ENCODE results near the gene EXOC3L4.

EXOC3L4 gene

GRCh38 chr14:103138301-103139131 is 44.0 kb downstream of the EXOC3L4 start:
- TF ChIP-seq ESRRG (CRISPR knock-in tag; IDR thresholded peaks at IDR 0.05) (no peak), TCF4 (CRISPR knock-in tag; IDR thresholded peaks at IDR 0.05; ENCODE audit: borderline replicate concordance) (no peak), ZFP30 (CRISPR knock-in tag; IDR thresholded peaks at IDR 0.05) (no peak), GLIS3 (CRISPR knock-in tag; IDR thresholded peaks at IDR 0.05) (no peak), TSHZ2 (CRISPR knock-in tag; IDR thresholded peaks at IDR 0.05) (no peak), ZNF8 (CRISPR knock-in tag; IDR thresholded peaks at IDR 0.05) (no peak), BACH2 (CRISPR knock-in tag; IDR thresholded peaks at IDR 0.05; ENCODE audit: borderline replicate concordance) (no peak), ZNF70 (CRISPR knock-in tag; IDR thresholded peaks at IDR 0.05) (no peak), OSR1 (CRISPR knock-in tag; IDR thresholded peaks at IDR 0.05) (no peak), SNAI2 (CRISPR knock-in tag; IDR thresholded peaks at IDR 0.05) (no peak), ISL1 (CRISPR knock-in tag; IDR thresholded peaks at IDR 0.05) (no peak), CSRNP3 (CRISPR knock-in tag; IDR thresholded peaks at IDR 0.05) (no peak)
- TF ChIP-seq, protein P1, sequence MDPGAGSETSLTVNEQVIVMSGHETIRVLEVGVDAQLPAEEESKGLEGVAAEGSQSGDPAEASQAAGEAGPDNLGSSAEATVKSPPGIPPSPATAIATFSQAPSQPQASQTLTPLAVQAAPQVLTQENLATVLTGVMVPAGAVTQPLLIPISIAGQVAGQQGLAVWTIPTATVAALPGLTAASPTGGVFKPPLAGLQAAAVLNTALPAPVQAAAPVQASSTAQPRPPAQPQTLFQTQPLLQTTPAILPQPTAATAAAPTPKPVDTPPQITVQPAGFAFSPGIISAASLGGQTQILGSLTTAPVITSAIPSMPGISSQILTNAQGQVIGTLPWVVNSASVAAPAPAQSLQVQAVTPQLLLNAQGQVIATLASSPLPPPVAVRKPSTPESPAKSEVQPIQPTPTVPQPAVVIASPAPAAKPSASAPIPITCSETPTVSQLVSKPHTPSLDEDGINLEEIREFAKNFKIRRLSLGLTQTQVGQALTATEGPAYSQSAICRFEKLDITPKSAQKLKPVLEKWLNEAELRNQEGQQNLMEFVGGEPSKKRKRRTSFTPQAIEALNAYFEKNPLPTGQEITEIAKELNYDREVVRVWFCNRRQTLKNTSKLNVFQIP (CRISPR knock-in tag; IDR thresholded peaks at IDR 0.05; ENCODE audit: borderline replicate concordance, low read depth): no peak
- no peak for ATAC-seq

DNA sequence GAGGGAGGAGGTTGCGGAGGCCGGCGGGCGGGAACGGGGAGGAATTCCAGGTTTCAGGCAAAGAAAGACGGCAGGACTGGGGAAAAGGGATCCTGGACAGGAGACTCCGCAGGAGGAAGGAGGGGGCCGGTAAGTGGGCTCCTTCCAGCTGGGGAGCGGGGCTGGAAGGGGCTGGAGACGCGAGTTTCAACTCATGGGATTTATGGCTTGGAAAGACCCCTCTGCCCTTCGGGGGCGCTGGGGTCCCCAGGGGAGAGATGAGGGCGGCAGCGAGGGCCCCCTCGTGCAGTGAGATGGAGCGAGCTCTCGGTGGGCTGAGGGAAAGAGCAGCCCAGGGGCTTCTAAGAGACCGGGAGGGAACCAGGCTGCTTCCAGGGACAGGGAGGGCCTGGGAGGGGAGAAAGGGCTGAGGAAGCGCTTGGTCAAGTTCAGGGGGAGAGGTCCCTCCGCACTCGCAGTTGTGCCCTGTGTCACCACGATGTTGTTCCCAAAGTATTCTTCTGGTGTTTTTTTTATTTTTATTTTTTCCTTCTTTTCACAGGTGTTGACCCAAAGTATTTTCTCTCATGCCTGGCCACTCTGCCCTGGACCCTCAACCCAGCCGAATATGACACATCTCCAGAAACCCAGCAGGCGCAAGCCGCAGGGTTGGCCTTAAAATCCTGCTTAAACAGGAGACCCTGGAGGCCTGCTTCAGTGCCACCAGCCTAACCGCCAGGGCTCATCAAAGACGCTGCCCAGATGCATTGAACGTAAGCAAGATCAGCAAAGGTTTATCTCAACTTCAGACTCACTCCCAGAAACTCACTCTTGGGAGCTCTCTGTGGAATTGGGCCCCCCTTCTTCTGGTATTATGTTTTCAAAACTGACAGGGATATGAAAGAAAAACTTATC is 44.9 kb downstream of the EXOC3L4 start:
- no peak for ATAC-seq
- no peak for TF ChIP-seq ZC3H10 (CRISPR knock-in tag; IDR thresholded peaks at IDR 0.05)
- TF ChIP-seq ZFP3 (CRISPR knock-in tag; IDR thresholded peaks at IDR 0.05): no peak
- TF ChIP-seq, protein P2, sequence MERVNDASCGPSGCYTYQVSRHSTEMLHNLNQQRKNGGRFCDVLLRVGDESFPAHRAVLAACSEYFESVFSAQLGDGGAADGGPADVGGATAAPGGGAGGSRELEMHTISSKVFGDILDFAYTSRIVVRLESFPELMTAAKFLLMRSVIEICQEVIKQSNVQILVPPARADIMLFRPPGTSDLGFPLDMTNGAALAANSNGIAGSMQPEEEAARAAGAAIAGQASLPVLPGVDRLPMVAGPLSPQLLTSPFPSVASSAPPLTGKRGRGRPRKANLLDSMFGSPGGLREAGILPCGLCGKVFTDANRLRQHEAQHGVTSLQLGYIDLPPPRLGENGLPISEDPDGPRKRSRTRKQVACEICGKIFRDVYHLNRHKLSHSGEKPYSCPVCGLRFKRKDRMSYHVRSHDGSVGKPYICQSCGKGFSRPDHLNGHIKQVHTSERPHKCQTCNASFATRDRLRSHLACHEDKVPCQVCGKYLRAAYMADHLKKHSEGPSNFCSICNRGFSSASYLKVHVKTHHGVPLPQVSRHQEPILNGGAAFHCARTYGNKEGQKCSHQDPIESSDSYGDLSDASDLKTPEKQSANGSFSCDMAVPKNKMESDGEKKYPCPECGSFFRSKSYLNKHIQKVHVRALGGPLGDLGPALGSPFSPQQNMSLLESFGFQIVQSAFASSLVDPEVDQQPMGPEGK (CRISPR knock-in tag; IDR thresholded peaks at IDR 0.05; ENCODE audit: borderline replicate concordance): no peak
- no peak for TF ChIP-seq ZNF565 (CRISPR knock-in tag; conservative IDR thresholded peaks at IDR 0.05; ENCODE audit: low read depth)
- no peak for TF ChIP-seq BACH2 (CRISPR knock-in tag; IDR thresholded peaks at IDR 0.05; ENCODE audit: borderline replicate concordance)
- TF ChIP-seq CSRNP3 (CRISPR knock-in tag; IDR thresholded peaks at IDR 0.05): no peak
- no peak for TF ChIP-seq SNAI2 (CRISPR knock-in tag; IDR thresholded peaks at IDR 0.05)
- no peak for TF ChIP-seq RARB (CRISPR knock-in tag; IDR thresholded peaks at IDR 0.05)
- no peak for TF ChIP-seq GLIS3 (CRISPR knock-in tag; IDR thresholded peaks at IDR 0.05)
